ENCODE data around the gene MS4A3.
"Not testable (repeated sequence)": the region's sequence is repeated elsewhere in the genome, so short reads cannot be mapped to it uniquely, and the experiment has no call there.

Gene MS4A3

GRCh38 chr11:60029015-60029632, 27.3 kb upstream of the MS4A3 start:
- no peak overlapping the region for H2AFZ ChIP-seq (ENCODE audit: low read depth, low read length)
- peaks cover 6% of the 10 kb centered on the region for H3K4me1 ChIP-seq (ENCODE audit: low read length)
- no peak overlapping the region for H3K9ac ChIP-seq (ENCODE audit: low read length)
- H3K79me2 ChIP-seq (ENCODE audit: low read length) = no peaks in the 10 kb centered on the region
- TF ChIP-seq EZH2phosphoT487 (IDR thresholded peaks at IDR 0.05; ENCODE audit: low read depth) (no peak), CTCF (IDR thresholded peaks at IDR 0.05; ENCODE audit: low read depth, low read length) (no peak)
- 0 out of 2 replicates have a peak, but pooled peaks cover 5% of the 10 kb centered on the region for H3K27me3 ChIP-seq (ENCODE audit: low read depth, low read length)
- H3K9me3 ChIP-seq (ENCODE audit: insufficient read depth, low read length) = no peaks in the 10 kb centered on the region
- H3K36me3 ChIP-seq (replicated peaks; ENCODE audit: low read depth, low read length) = no peaks in the 10 kb centered on the region
- H4K20me1 ChIP-seq (ENCODE audit: insufficient read depth, low read length) = no peaks in the 10 kb centered on the region
- no peak overlapping the region for H3K4me3 ChIP-seq (ENCODE audit: low read length)
- no peak overlapping the region for H3K27ac ChIP-seq (ENCODE audit: low read length)
- no peak overlapping the region for H3K4me2 ChIP-seq (ENCODE audit: low read length)

- Histone ChIP-seq H3K27ac (ENCODE audit: low read length) (no peak within 1 kb of the TSS), H2AFZ (ENCODE audit: low read depth, low read length) (no peak within 1 kb of the TSS), H3K79me2 (ENCODE audit: low read length) (no peaks in the 10 kb centered on the region), H3K4me2 (ENCODE audit: low read length) (no peak within 1 kb of the TSS), H3K4me1 (ENCODE audit: low read length) (no peaks in the 10 kb centered on the region), H3K9ac (ENCODE audit: low read length) (no peak within 1 kb of the TSS), H3K4me3 (ENCODE audit: low read length) (no peak within 1 kb of the TSS), H4K20me1 (ENCODE audit: insufficient read depth, low read length) (no peaks in the 10 kb centered on the region), H3K27me3 (ENCODE audit: low read depth, low read length) (peaks cover 3% of the 10 kb centered on the region; the same call in 1 of the 2 replicates), H3K36me3 (replicated peaks; ENCODE audit: low read depth, low read length) (no peaks in the 10 kb centered on the region), H3K9me3 (ENCODE audit: insufficient read depth, low read length) (no peaks in the 10 kb centered on the region)
- TF ChIP-seq CTCF (IDR thresholded peaks at IDR 0.05; ENCODE audit: low read depth, low read length) (no peak), EZH2phosphoT487 (IDR thresholded peaks at IDR 0.05; ENCODE audit: low read depth) (no peak)
These were observed 16.4 kb upstream of the MS4A3 start, which contains the start of gene OOSP2 for GRCh38 chr11:60040109-60040508. Gene OOSP2, plus strand, starts transcription at chr11:60040409. Its CDS starts 51 bp downstream, at chr11:60040460.

- H3K9ac ChIP-seq (ENCODE audit: low read length); H4K20me1 ChIP-seq (ENCODE audit: insufficient read depth, low read length); H3K4me2 ChIP-seq (ENCODE audit: low read length); H3K4me3 ChIP-seq (ENCODE audit: low read length); H3K9me3 ChIP-seq (ENCODE audit: insufficient read depth, low read length); H3K4me1 ChIP-seq (ENCODE audit: low read length); H3K79me2 ChIP-seq (ENCODE audit: low read length); H3K27ac ChIP-seq (ENCODE audit: low read length); H3K36me3 ChIP-seq (replicated peaks; ENCODE audit: low read depth, low read length); H2AFZ ChIP-seq (ENCODE audit: low read depth, low read length): not testable (repeated sequence)
- H3K27me3 ChIP-seq (ENCODE audit: low read depth, low read length) = peaks cover 18% of the 10 kb centered on the region; the same call in 1 of the 2 replicates
These were observed 6.0 kb upstream of the MS4A3 start for GRCh38 chr11:60050422-60050821.

GRCh38 chr11:60050839-60051238, 5.6 kb upstream of the MS4A3 start:
- peaks cover 15% of the 10 kb centered on the region; the same call in 1 of the 2 replicates for H3K27me3 ChIP-seq (ENCODE audit: low read depth, low read length)
- H2AFZ ChIP-seq (ENCODE audit: low read depth, low read length); H4K20me1 ChIP-seq (ENCODE audit: insufficient read depth, low read length); H3K4me3 ChIP-seq (ENCODE audit: low read length); H3K9me3 ChIP-seq (ENCODE audit: insufficient read depth, low read length); H3K27ac ChIP-seq (ENCODE audit: low read length); H3K4me2 ChIP-seq (ENCODE audit: low read length); H3K36me3 ChIP-seq (replicated peaks; ENCODE audit: low read depth, low read length); H3K79me2 ChIP-seq (ENCODE audit: low read length); H3K4me1 ChIP-seq (ENCODE audit: low read length); H3K9ac ChIP-seq (ENCODE audit: low read length): not testable (repeated sequence)

GRCh38 chr11:60059052-60059451, 2.6 kb downstream of the MS4A3 start:
- Histone ChIP-seq H3K4me3 (ENCODE audit: low read length) (no peak overlapping the region), H3K27me3 (ENCODE audit: low read depth, low read length) (no peaks in the 10 kb centered on the region), H3K9ac (ENCODE audit: low read length) (no peak overlapping the region), H3K36me3 (replicated peaks; ENCODE audit: low read depth, low read length) (no peaks in the 10 kb centered on the region), H3K9me3 (ENCODE audit: insufficient read depth, low read length) (no peaks in the 10 kb centered on the region), H4K20me1 (ENCODE audit: insufficient read depth, low read length) (no peaks in the 10 kb centered on the region), H3K27ac (ENCODE audit: low read length) (no peak overlapping the region), H3K79me2 (ENCODE audit: low read length) (no peaks in the 10 kb centered on the region), H3K4me2 (ENCODE audit: low read length) (no peak overlapping the region), H2AFZ (ENCODE audit: low read depth, low read length) (no peak overlapping the region), H3K4me1 (ENCODE audit: low read length) (peaks cover under 1% of the 10 kb centered on the region; the same call in 1 of the 2 replicates)
- TF ChIP-seq EZH2phosphoT487 (IDR thresholded peaks at IDR 0.05; ENCODE audit: low read depth) (no peak), CTCF (IDR thresholded peaks at IDR 0.05; ENCODE audit: low read depth, low read length) (no peak)

All from OCI-LY3 (cell line).